ENCODE measurements around the gene SCLY. TPM values are rescaled to one million over a fixed set of nuclear protein-coding genes. Genes with fewer than 3 reads are reported as not detected.
"Not testable (repeated sequence)": the region's sequence is repeated elsewhere in the genome, so short reads cannot be mapped to it uniquely, and the experiment has no call there.

Gene SCLY
- total RNA-seq, 1 experiment from 2014 or later = 40.1 TPM

- H3K27me3 Mint-ChIP-seq (ENCODE audit: insufficient read depth, unreplicated experiment) = no peaks in the 10 kb centered on the region
- no peak for DNase-seq (ENCODE audit: unreplicated experiment)
- ChIA-PET CTCF (interaction anchor here (0.5 to 0.6 kb wide), 2 partner anchors 48 to 250 kb away, joined by 3 read pairs; partner anchors contain the start of gene SCLY), POLR2A (interaction anchor here (0.6 to 1.0 kb wide), 2 partner anchors 9 to 415 kb away, joined by 5 read pairs; no protein-coding TSS in a partner anchor)
- intact Hi-C loops (cut with micrococcal nuclease) = no loop called here
- no peaks in the 10 kb centered on the region for H3K36me3 Mint-ChIP-seq (ENCODE audit: insufficient read depth, unreplicated experiment)
- no peak overlapping the region for H3K4me3 Mint-ChIP-seq (ENCODE audit: unreplicated experiment)
- peaks cover 10% of the 10 kb centered on the region for H3K9me3 Mint-ChIP-seq (ENCODE audit: unreplicated experiment)
- H3K4me1 Mint-ChIP-seq (ENCODE audit: insufficient read depth, unreplicated experiment) = no peaks in the 10 kb centered on the region
- no peak overlapping the region for H3K27ac Mint-ChIP-seq (ENCODE audit: low read depth, unreplicated experiment)
- TF ChIP-seq CTCF (IDR thresholded peaks at IDR 0.05; ENCODE audit: unreplicated experiment) = no peak
- BruUV-seq (replicated peaks) = no TSS peak
These were observed 47.8 kb downstream of the SCLY start for GRCh38 chr2:238108423-238109183.

- no TSS peak for BruUV-seq (replicated peaks)
- peaks cover 24% of the 10 kb centered on the region for H3K9me3 Mint-ChIP-seq (ENCODE audit: unreplicated experiment)
- DNase-seq (ENCODE audit: unreplicated experiment) = no peak
- H3K27me3 Mint-ChIP-seq (ENCODE audit: insufficient read depth, unreplicated experiment) = peaks cover 15% of the 10 kb centered on the region
- H3K4me3 Mint-ChIP-seq (ENCODE audit: unreplicated experiment) = no peak overlapping the region
- H3K4me1 Mint-ChIP-seq (ENCODE audit: insufficient read depth, unreplicated experiment) = no peaks in the 10 kb centered on the region
- no peak overlapping the region for H3K27ac Mint-ChIP-seq (ENCODE audit: low read depth, unreplicated experiment)
- intact Hi-C loops (cut with micrococcal nuclease) = no loop called here
- no peaks in the 10 kb centered on the region for H3K36me3 Mint-ChIP-seq (ENCODE audit: insufficient read depth, unreplicated experiment)
- ChIA-PET POLR2A (no interaction called here), CTCF (no interaction called here)
- TF ChIP-seq CTCF (IDR thresholded peaks at IDR 0.05; ENCODE audit: unreplicated experiment) = no peak
These were observed 52.8 kb downstream of the SCLY start for GRCh38 chr2:238113611-238114010.

GRCh38 chr2:238114331-238114841 is 53.6 kb downstream of the SCLY start:
- no peaks in the 10 kb centered on the region for H3K4me1 Mint-ChIP-seq (ENCODE audit: insufficient read depth, unreplicated experiment)
- H3K27ac Mint-ChIP-seq (ENCODE audit: low read depth, unreplicated experiment) = no peak overlapping the region
- intact Hi-C loops (cut with micrococcal nuclease) = no loop called here
- TF ChIP-seq CTCF (IDR thresholded peaks at IDR 0.05; ENCODE audit: unreplicated experiment) = no peak
- H3K4me3 Mint-ChIP-seq (ENCODE audit: unreplicated experiment) = no peak overlapping the region
- H3K27me3 Mint-ChIP-seq (ENCODE audit: insufficient read depth, unreplicated experiment) = peaks cover 23% of the 10 kb centered on the region
- DNase-seq (ENCODE audit: unreplicated experiment) = no peak
- ChIA-PET POLR2A (no interaction called here), CTCF (no interaction called here)
- no peaks in the 10 kb centered on the region for H3K36me3 Mint-ChIP-seq (ENCODE audit: insufficient read depth, unreplicated experiment)
- BruUV-seq (replicated peaks) = no TSS peak
- peaks cover 27% of the 10 kb centered on the region for H3K9me3 Mint-ChIP-seq (ENCODE audit: unreplicated experiment)

- Mint-ChIP-seq H3K4me1 (ENCODE audit: insufficient read depth, unreplicated experiment) (no peaks in the 10 kb centered on the region), H3K27ac (ENCODE audit: low read depth, unreplicated experiment) (no peak overlapping the region), H3K27me3 (ENCODE audit: insufficient read depth, unreplicated experiment) (peaks cover 25% of the 10 kb centered on the region), H3K36me3 (ENCODE audit: insufficient read depth, unreplicated experiment) (no peaks in the 10 kb centered on the region), H3K9me3 (ENCODE audit: unreplicated experiment) (peaks cover 27% of the 10 kb centered on the region), H3K4me3 (ENCODE audit: unreplicated experiment) (no peak overlapping the region)
- TF ChIP-seq CTCF (IDR thresholded peaks at IDR 0.05; ENCODE audit: unreplicated experiment) = no peak
- no peak for DNase-seq (ENCODE audit: unreplicated experiment)
- intact Hi-C loops (cut with micrococcal nuclease) = no loop called here
- POLR2A ChIA-PET = no interaction called here
- CTCF ChIA-PET = no interaction called here
- BruUV-seq (replicated peaks) = no TSS peak
These were observed 54.3 kb downstream of the SCLY start for GRCh38 chr2:238114851-238115660.

- H3K4me1 Mint-ChIP-seq (ENCODE audit: insufficient read depth, unreplicated experiment); CTCF ChIA-PET; POLR2A ChIA-PET; H3K36me3 Mint-ChIP-seq (ENCODE audit: insufficient read depth, unreplicated experiment); BruUV-seq (replicated peaks); intact Hi-C loops (cut with micrococcal nuclease); H3K27ac Mint-ChIP-seq (ENCODE audit: low read depth, unreplicated experiment); DNase-seq (ENCODE audit: unreplicated experiment); H3K4me3 Mint-ChIP-seq (ENCODE audit: unreplicated experiment): not testable (repeated sequence)
- peaks cover 27% of the 10 kb centered on the region for H3K9me3 Mint-ChIP-seq (ENCODE audit: unreplicated experiment)
- H3K27me3 Mint-ChIP-seq (ENCODE audit: insufficient read depth, unreplicated experiment) = peaks cover 25% of the 10 kb centered on the region
These were observed 54.9 kb downstream of the SCLY start for GRCh38 chr2:238115709-238116108.

Data from MCF 10A (cell line).